AG20443 (cell line): Measurements from ENCODE around the gene KCNN3.

Experiments used
- DNase-seq: peaks from one replicate; pipeline ENCODE4 v3.0.0; 2012; ENCODE audit warnings: low spot score, mixed read lengths

KCNN3 gene

DNA sequence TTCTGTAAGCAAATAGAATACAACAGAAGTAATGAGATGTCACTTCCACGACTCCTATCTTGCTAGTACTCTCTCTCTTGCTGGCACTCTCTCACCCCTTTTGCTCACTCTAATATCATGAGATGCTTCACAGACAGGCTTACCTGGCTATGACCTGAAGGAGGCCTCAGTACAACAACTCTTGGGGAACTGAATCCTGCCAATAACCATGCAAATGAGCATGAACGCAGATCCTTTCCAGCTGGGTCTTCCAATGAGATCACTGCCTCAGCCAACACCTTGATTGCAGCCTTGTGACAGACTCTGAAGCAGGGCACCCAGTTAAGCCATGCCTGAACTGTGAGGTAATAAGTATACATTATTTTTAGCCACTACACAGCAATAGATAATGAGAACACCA lies 209.0 kb downstream of the KCNN3 start:
- DNase-seq, result no peak

DNA sequence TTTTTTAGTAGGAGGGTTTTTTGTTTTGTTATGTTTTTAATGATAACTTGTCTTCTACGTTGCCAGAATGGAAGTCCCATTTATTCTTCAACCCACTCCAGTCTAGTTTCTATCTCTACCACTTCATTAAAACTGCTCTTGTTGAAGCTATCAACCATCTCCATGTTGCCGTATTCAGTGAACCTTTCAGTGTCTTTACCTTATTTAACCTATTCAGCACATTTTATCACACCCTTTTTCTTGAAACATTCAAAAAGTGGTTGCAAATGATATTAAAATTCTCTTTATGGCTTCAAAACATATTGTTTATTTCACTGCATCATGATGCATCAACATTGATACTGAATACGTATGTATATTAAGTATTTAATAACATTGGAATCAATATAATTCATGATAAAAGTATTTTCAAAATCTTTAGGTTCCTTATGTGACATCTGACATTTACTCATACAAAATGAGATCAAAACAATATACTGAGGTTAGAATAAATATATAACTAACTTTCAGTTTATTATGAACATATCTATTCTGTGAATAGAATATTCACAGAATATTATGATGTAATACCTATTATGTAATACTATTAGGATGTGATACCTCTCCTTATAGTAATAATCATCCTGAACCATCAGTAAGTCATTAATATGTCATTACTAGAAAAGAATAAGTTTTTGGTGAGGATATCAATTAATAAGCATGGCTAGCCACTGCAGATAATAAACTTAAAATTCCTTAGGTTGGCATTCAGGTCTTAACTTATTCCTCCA lies 210.1 kb downstream of the KCNN3 start:
- DNase-seq, result no peak

- no peak for DNase-seq
These were observed 212.5 kb downstream of the KCNN3 start for GRCh38 chr1:154657556-154657955.

DNA sequence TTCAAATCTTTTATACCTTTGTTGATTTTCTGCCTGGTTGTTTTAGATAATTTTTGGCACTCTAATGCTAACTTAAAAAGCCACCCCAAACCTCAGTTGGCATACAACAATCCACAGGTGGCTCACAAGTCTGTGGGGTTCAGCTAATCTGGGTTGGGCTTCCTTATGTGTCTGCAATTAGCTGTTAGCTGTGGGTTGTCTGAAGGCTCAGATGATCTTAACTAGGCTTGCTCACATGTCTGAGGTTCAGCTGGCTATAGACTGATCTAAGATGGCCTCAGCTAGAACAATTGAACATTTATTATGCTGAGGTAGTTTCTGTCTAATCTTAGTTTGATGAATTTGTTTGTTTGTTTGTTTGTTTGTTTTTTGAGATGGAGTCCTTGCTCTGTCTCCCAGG lies 217.2 kb downstream of the KCNN3 start:
- no peak for DNase-seq
